Measurements from ENCODE around the gene RPUSD1. TPM values are rescaled to one million over a fixed set of nuclear protein-coding genes. Genes with fewer than 3 reads are reported as not detected.
A peak's percentile ranks its signal among the peaks of the same experiment; 100 is the strongest.
"Not testable (repeated sequence)": the region's sequence is repeated elsewhere in the genome, so short reads cannot be mapped to it uniquely, and the experiment has no call there.

RPUSD1 gene
- total RNA-seq, 1 experiment from 2014 or later, result 59.9 TPM

GRCh38 chr16:754656-755055, 33.5 kb downstream of the RPUSD1 start (continued):
- TF ChIP-seq, protein P1, sequence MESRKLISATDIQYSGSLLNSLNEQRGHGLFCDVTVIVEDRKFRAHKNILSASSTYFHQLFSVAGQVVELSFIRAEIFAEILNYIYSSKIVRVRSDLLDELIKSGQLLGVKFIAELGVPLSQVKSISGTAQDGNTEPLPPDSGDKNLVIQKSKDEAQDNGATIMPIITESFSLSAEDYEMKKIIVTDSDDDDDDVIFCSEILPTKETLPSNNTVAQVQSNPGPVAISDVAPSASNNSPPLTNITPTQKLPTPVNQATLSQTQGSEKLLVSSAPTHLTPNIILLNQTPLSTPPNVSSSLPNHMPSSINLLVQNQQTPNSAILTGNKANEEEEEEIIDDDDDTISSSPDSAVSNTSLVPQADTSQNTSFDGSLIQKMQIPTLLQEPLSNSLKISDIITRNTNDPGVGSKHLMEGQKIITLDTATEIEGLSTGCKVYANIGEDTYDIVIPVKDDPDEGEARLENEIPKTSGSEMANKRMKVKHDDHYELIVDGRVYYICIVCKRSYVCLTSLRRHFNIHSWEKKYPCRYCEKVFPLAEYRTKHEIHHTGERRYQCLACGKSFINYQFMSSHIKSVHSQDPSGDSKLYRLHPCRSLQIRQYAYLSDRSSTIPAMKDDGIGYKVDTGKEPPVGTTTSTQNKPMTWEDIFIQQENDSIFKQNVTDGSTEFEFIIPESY (IDR thresholded peaks at IDR 0.05; ENCODE audit: extremely low read depth, insufficient replicate concordance, low read length), result no peak
- no peak for TF ChIP-seq FOSL1 (IDR thresholded peaks at IDR 0.05; ENCODE audit: low read depth)

GRCh38 chr16:754121-754607, 34.0 kb downstream of the RPUSD1 start:
- H2AFZ ChIP-seq (ENCODE audit: low read depth, low read length, poor library complexity, severe bottlenecking); H3K36me3 ChIP-seq (ENCODE audit: control insufficient read depth in 1 of 2, insufficient read depth in 2 of 2, low read length in 2 of 2); H3K4me3 ChIP-seq (replicated peaks in 1 of 2; ENCODE audit: low read depth in 1 of 2, low read length in 2 of 2); H3K79me2 ChIP-seq (ENCODE audit: insufficient read depth, low read length); H3K27ac ChIP-seq (ENCODE audit: low read depth, low read length); RAD21 ChIA-PET (ENCODE audit: low non-redundant PET in 1 of 2, low total read pairs in 2 of 2, uncharacterized antibody in 2 of 2, unreplicated experiment in 2 of 2); intact Hi-C loops (cut with micrococcal nuclease); H3K9me3 ChIP-seq (ENCODE audit: control insufficient read depth in 1 of 2, insufficient read depth in 1 of 2, low read depth in 1 of 2, low read length in 2 of 2); CTCF ChIA-PET; POLR2A ChIA-PET; H3K9me2 ChIP-seq (ENCODE audit: insufficient read depth); BruUV-seq (replicated peaks); DNase-seq (ENCODE audit: low read depth, low spot score); H4K20me1 ChIP-seq (ENCODE audit: insufficient read depth); H3K27me3 ChIP-seq (ENCODE audit: insufficient read depth, low read length); H3K9ac ChIP-seq (ENCODE audit: low read length): not testable (repeated sequence)
- Histone ChIP-seq H3K4me1 (ENCODE audit: control insufficient read depth in 1 of 2, insufficient read depth in 2 of 2, low read length in 2 of 2) (peaks cover 10 to 18% of the 10 kb centered on the region in 2 experiments), H3K4me2 (ENCODE audit: low read length) (peak overlapping the region; percentile 13; the same call in 1 of the 2 replicates)
- ATAC-seq, result 0 out of 2 replicates have a peak, but pooled peaks have one; percentile 24

DNA sequence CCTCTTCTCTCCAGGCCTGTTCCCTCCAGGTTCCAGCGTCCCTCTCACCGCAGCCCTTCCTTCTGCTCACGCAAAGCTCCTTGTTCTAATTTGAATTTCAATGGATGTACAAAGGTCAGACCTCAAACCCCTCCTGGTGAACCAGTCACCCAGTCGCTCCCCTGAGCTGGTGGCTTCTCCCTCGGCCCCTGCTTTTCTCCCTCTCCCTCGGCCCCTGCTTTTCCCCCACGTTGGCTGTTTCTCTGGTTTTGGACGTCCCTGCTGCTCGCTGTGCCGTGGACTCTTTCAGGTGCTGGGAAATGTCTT, 36.2 kb downstream of the RPUSD1 start:
- RAD21 ChIA-PET (ENCODE audit: low non-redundant PET in 1 of 2, low total read pairs in 2 of 2, uncharacterized antibody in 2 of 2, unreplicated experiment in 2 of 2), result no interaction called here
- POLR2A ChIA-PET, result no interaction called here
- Histone ChIP-seq H3K36me3 (ENCODE audit: control insufficient read depth in 1 of 2, insufficient read depth in 2 of 2, low read length in 2 of 2) (no peaks in the 10 kb centered on the region), H3K9me2 (ENCODE audit: insufficient read depth) (no peaks in the 10 kb centered on the region), H3K4me1 (ENCODE audit: control insufficient read depth in 1 of 2, insufficient read depth in 2 of 2, low read length in 2 of 2) (peaks cover 5 to 14% of the 10 kb centered on the region in 2 experiments), H4K20me1 (ENCODE audit: insufficient read depth) (no peaks in the 10 kb centered on the region), H3K9ac (ENCODE audit: low read length) (no peak overlapping the region), H3K9me3 (ENCODE audit: control insufficient read depth in 1 of 2, insufficient read depth in 1 of 2, low read depth in 1 of 2, low read length in 2 of 2) (peaks cover 0 to 7% of the 10 kb centered on the region in 2 experiments; a peak in 1 of 4 replicates), H3K27me3 (ENCODE audit: insufficient read depth, low read length) (no peaks in the 10 kb centered on the region), H3K79me2 (ENCODE audit: insufficient read depth, low read length) (no peaks in the 10 kb centered on the region), H2AFZ (ENCODE audit: low read depth, low read length, poor library complexity, severe bottlenecking) (no peak overlapping the region), H3K27ac (ENCODE audit: low read depth, low read length) (no peak overlapping the region), H3K4me3 (replicated peaks in 1 of 2; ENCODE audit: low read depth in 1 of 2, low read length in 2 of 2) (no peak overlapping the region), H3K4me2 (ENCODE audit: low read length) (no peak overlapping the region)
- CTCF ChIA-PET, result no interaction called here
- DNase-seq (ENCODE audit: low read depth, low spot score), result no peak
- no peak for ATAC-seq
- TF ChIP-seq POLR2AphosphoS5 (IDR thresholded peaks at IDR 0.05; ENCODE audit: low read depth, low read length) (no peak), CEBPB (IDR thresholded peaks at IDR 0.05; ENCODE audit: low read depth) (no peak)
- intact Hi-C loops (cut with micrococcal nuclease), result no loop called here
- no TSS peak for BruUV-seq (replicated peaks)

Data from HCT116 (cell line).